ENCODE results near the gene CCDC127.

The CCDC127 gene

GRCh38 chr5:185095-186070 lies 32.6 kb downstream of the CCDC127 start:
- H3K4me1 Mint-ChIP-seq: peaks cover 29% of the 10 kb centered on the region
- peak overlapping the region; percentile 39 for H3K27ac Mint-ChIP-seq
- peaks cover 9% of the 10 kb centered on the region for H3K36me3 Mint-ChIP-seq (ENCODE audit: low read depth)
- peaks cover 6% of the 10 kb centered on the region for H3K27me3 Mint-ChIP-seq (ENCODE audit: low read depth, poor library complexity)
- no peak overlapping the region for H3K4me3 Mint-ChIP-seq
- no peak for TF ChIP-seq CTCF (IDR thresholded peaks at IDR 0.05)
- no peak for DNase-seq
- H3K9me3 Mint-ChIP-seq: no peaks in the 10 kb centered on the region

- no peak for TF ChIP-seq CTCF (IDR thresholded peaks at IDR 0.05)
- no peak for DNase-seq
- H3K4me1 Mint-ChIP-seq: peaks cover 32% of the 10 kb centered on the region
- no peaks in the 10 kb centered on the region for H3K9me3 Mint-ChIP-seq
- no peak overlapping the region for H3K4me3 Mint-ChIP-seq
- H3K27me3 Mint-ChIP-seq (ENCODE audit: low read depth, poor library complexity): peaks cover 4% of the 10 kb centered on the region
- peaks cover 14% of the 10 kb centered on the region for H3K36me3 Mint-ChIP-seq (ENCODE audit: low read depth)
- H3K27ac Mint-ChIP-seq: no peak overlapping the region
These were observed 33.5 kb downstream of the CCDC127 start for GRCh38 chr5:184471-184870.

GRCh38 chr5:182126-182525 lies 35.8 kb downstream of the CCDC127 start:
- no peak for DNase-seq
- no peak overlapping the region for H3K4me3 Mint-ChIP-seq

GRCh38 chr5:181566-181965 lies 36.4 kb downstream of the CCDC127 start:
- H3K27me3 Mint-ChIP-seq (ENCODE audit: low read depth, poor library complexity): peaks cover 4% of the 10 kb centered on the region

More at GRCh38 chr5:182126-182525, 35.8 kb downstream of the CCDC127 start:
- Mint-ChIP-seq H3K36me3 (ENCODE audit: low read depth) (peaks cover 14% of the 10 kb centered on the region), H3K9me3 (no peaks in the 10 kb centered on the region), H3K27me3 (ENCODE audit: low read depth, poor library complexity) (peaks cover 4% of the 10 kb centered on the region), H3K27ac (no peak overlapping the region), H3K4me1 (peaks cover 19% of the 10 kb centered on the region)
- no peak for TF ChIP-seq CTCF (IDR thresholded peaks at IDR 0.05)

GRCh38 chr5:181160-181559 lies 36.8 kb downstream of the CCDC127 start:
- H3K4me1 Mint-ChIP-seq: peaks cover 29% of the 10 kb centered on the region
- peaks cover 7% of the 10 kb centered on the region for H3K27me3 Mint-ChIP-seq (ENCODE audit: low read depth, poor library complexity)
- H3K27ac Mint-ChIP-seq: no peak overlapping the region
- H3K36me3 Mint-ChIP-seq (ENCODE audit: low read depth): peaks cover 14% of the 10 kb centered on the region
- no peak overlapping the region for H3K4me3 Mint-ChIP-seq
- no peaks in the 10 kb centered on the region for H3K9me3 Mint-ChIP-seq
- DNase-seq: no peak
- TF ChIP-seq CTCF (IDR thresholded peaks at IDR 0.05): no peak

More at GRCh38 chr5:181566-181965, 36.4 kb downstream of the CCDC127 start:
- Mint-ChIP-seq H3K9me3 (no peaks in the 10 kb centered on the region), H3K36me3 (ENCODE audit: low read depth) (peaks cover 14% of the 10 kb centered on the region), H3K27ac (no peak overlapping the region), H3K4me3 (no peak overlapping the region), H3K4me1 (peaks cover 25% of the 10 kb centered on the region)
- no peak for DNase-seq
- no peak for TF ChIP-seq CTCF (IDR thresholded peaks at IDR 0.05)

All from nephron progenitor cell (in vitro differentiated cells).